Mesothelial cell of epicardium (in vitro differentiated cells): ENCODE data around the gene EXOC7. TPM values are rescaled to one million over a fixed set of nuclear protein-coding genes. Genes with fewer than 3 reads are reported as not detected.

Source experiments
- DNase-seq, 2 experiments: peaks; one replicate each; pipeline ENCODE4 v3.0.0; 2021; ENCODE audit warnings: low spot score in 2 of 2; ENCODE audit not compliant: unreplicated experiment in 2 of 2
- H3K27ac Mint-ChIP-seq: 2 replicates; pipeline ENCODE4 v1.8.0; 2021; ENCODE audit warnings: mixed read lengths
- H3K27me3 Mint-ChIP-seq: 2 replicates; pipeline ENCODE4 v1.8.0; 2021; ENCODE audit warnings: low read depth, mixed read lengths
- H3K36me3 Mint-ChIP-seq: 2 replicates; pipeline ENCODE4 v1.8.0; 2021; ENCODE audit warnings: mixed read lengths
- H3K4me1 Mint-ChIP-seq: 2 replicates; pipeline ENCODE4 v1.8.0; 2021; ENCODE audit warnings: mixed read lengths
- H3K4me3 Mint-ChIP-seq: 2 replicates; pipeline ENCODE4 v1.8.0; 2021; ENCODE audit warnings: mild to moderate bottlenecking, moderate library complexity, mixed read lengths
- H3K9me3 Mint-ChIP-seq: 2 replicates; pipeline ENCODE4 v1.8.0; 2021; ENCODE audit warnings: mixed read lengths
- total RNA-seq: library from RNA; stranded (reverse); gene quantifications from 3 replicates; pipeline ENCODE4 v1.2.1, GENCODE V29; 2021
- TF ChIP-seq, protein P1 (sequence below): fragments of 200-600 bp; sonication (generic); IDR thresholded peaks from one replicate; pipeline ENCODE4 v1.5.0; 2021; ENCODE audit warnings: antibody characterized with exemption; ENCODE audit not compliant: unreplicated experiment

Gene EXOC7
- total RNA-seq, 1 donor from 2014 or later, result 261 TPM

DNA sequence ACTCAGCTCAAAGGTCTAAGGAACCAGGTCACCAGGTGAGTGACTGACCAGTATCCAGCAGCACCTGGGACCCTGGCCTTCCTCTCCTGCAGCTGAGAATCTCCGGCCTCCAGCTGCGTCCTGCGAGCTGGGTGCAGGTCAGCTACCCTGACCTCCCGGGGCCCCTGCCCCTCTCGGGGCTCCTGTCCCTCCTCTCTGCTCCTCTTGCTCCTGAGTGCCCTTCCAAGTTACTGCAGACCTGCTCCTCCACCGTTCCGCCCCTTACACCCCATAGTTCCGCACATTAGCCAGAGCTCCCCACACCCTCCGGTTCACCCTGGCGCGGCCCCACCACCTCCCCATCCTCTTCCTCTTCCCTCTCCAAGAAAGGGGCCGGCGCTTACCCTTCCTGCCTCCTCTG is 26.9 kb upstream of the EXOC7 start:
- no peaks in the 10 kb centered on the region for H3K9me3 Mint-ChIP-seq
- H3K27ac Mint-ChIP-seq, result peak overlapping the region; percentile 12
- no peak for DNase-seq
- no peak overlapping the region for H3K4me3 Mint-ChIP-seq
- no peaks in the 10 kb centered on the region for H3K36me3 Mint-ChIP-seq
- H3K4me1 Mint-ChIP-seq, result peaks cover 45% of the 10 kb centered on the region
- TF ChIP-seq, protein P1, sequence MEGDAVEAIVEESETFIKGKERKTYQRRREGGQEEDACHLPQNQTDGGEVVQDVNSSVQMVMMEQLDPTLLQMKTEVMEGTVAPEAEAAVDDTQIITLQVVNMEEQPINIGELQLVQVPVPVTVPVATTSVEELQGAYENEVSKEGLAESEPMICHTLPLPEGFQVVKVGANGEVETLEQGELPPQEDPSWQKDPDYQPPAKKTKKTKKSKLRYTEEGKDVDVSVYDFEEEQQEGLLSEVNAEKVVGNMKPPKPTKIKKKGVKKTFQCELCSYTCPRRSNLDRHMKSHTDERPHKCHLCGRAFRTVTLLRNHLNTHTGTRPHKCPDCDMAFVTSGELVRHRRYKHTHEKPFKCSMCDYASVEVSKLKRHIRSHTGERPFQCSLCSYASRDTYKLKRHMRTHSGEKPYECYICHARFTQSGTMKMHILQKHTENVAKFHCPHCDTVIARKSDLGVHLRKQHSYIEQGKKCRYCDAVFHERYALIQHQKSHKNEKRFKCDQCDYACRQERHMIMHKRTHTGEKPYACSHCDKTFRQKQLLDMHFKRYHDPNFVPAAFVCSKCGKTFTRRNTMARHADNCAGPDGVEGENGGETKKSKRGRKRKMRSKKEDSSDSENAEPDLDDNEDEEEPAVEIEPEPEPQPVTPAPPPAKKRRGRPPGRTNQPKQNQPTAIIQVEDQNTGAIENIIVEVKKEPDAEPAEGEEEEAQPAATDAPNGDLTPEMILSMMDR, result no peak
- peaks cover 44% of the 10 kb centered on the region for H3K27me3 Mint-ChIP-seq

DNA sequence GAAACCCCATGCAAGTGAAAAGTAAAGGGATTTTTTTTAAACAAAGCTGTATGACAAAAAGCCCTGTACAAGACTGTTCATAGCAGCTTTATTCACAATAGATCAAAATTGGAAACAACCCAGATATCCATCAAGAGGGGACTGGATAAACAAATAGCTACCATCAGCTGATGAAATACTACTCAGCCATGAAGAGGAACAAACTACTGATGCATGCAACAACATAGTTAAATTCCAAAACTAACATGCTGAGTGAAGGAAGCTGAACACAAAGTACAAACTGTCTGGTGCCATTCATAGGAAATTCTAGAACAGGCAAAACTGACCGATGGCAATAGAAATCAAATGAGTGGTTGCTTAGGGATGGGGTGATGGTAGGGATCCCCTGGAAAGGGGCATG is 22.3 kb upstream of the EXOC7 start:
- Mint-ChIP-seq H3K27ac (no peak overlapping the region), H3K9me3 (no peaks in the 10 kb centered on the region), H3K4me3 (no peak overlapping the region), H3K4me1 (peaks cover 21% of the 10 kb centered on the region), H3K27me3 (peaks cover 5% of the 10 kb centered on the region), H3K36me3 (no peaks in the 10 kb centered on the region)
- TF ChIP-seq, protein P1, result no peak
- no peak for DNase-seq

DNA sequence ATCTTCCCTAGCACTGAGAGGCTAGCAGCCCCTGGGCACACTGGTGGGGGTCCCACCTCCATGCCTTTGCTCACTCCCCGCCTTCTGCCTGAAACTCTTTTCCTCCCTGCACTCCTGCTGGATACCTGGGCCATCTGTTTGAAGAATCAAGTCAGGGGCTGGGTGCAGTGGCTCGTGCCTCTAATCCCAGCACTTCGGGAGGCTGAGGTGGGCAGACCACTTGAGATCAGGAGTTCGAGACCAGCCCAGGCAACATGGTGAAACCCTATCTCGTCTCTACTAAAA is 21.7 kb upstream of the EXOC7 start:
- Mint-ChIP-seq H3K9me3 (no peaks in the 10 kb centered on the region), H3K4me3 (no peak overlapping the region), H3K27me3 (no peaks in the 10 kb centered on the region), H3K4me1 (peaks cover 17% of the 10 kb centered on the region), H3K36me3 (no peaks in the 10 kb centered on the region), H3K27ac (no peak overlapping the region)
- TF ChIP-seq, protein P1, result no peak
- no peak for DNase-seq

DNA sequence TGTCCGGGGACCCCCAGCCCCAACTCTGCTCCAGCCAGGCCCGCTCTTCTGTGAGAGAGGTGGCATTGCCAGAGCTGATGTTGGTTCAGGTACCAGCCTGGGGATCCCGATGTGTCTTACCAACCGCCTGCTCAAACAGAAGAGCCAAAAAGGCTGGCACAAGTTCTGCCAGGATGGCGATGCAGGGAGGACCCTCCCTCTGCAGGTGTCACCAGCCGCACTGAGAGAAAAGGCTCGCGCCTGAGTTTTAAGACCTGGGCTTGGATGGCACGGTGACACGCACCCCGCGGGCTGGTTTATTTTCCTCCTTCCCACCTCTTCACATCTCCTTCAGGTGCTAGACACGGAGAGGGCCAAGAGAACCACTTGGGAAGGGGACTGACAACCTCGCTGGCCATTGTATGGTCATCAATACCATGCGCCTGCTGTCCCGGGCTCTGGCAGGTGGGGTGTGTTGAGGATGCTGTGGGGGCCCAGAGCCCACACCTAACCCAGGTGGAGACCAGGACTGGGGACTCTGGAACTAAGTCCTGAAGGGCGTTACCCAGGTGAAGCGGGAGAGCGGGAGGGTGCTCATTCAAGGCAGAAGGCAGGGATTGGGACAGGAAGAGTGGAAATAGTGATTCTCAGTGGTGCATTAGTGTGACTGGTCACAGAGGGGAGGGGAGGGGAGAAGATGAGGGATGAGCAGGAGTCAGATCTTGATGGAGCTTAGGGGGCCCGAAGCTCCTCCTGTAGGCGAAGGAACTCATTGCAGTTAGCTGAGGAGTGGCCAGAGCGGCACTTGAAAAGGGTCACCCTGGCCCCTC is 21.2 kb upstream of the EXOC7 start:
- H3K4me1 Mint-ChIP-seq, result peaks cover 17% of the 10 kb centered on the region
- H3K36me3 Mint-ChIP-seq, result no peaks in the 10 kb centered on the region
- H3K27ac Mint-ChIP-seq, result no peak overlapping the region
- DNase-seq, result no peak
- no peak overlapping the region for H3K4me3 Mint-ChIP-seq
- TF ChIP-seq, protein P1, result no peak
- no peaks in the 10 kb centered on the region for H3K27me3 Mint-ChIP-seq
- no peaks in the 10 kb centered on the region for H3K9me3 Mint-ChIP-seq

DNA sequence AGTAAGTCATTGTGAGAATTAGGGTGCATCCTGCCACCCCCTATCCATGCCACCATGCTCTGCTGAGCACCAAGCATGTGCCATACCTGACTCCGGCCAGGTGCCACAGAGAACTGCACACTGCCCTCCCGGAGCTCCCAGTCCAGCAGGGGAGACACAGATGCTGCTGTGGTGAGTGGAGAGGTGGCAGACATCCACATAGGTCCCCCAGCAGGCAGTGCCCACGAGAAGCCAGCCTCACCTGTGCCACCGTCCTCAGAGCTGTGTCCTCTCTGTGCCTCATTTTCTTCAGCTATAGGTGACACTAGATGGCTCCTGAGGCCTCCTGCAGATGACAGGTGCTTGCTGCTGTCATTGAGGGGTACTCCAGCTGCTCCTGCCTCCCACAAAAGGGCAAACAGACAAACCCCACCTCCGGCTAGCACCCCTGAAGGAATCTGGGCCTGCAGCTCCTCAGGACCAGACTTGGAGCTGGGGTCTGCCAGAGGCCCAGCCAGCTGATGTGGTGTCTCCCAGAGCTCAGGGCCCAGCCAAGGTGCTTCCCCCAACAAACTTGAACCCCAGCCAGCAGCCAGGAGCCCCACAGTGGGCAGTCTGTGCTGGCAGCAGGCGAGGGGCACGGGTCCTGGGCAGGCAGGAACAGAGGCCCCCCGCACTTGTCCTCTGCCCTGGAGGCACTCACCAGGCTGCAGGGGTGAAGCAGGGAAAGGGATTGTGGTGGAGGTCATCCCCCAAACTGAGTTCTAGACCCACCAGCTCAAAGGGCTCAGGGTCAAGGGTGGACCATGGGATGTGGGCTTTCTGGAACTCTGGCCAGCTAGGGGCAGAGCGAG is 20.4 kb upstream of the EXOC7 start:
- Mint-ChIP-seq H3K27me3 (no peaks in the 10 kb centered on the region), H3K4me1 (peaks cover 17% of the 10 kb centered on the region), H3K27ac (no peak overlapping the region), H3K36me3 (no peaks in the 10 kb centered on the region), H3K4me3 (no peak overlapping the region), H3K9me3 (no peaks in the 10 kb centered on the region)
- DNase-seq, result no peak
- TF ChIP-seq, protein P1, result no peak
